Neural cell (in vitro differentiated cells): Measurements from ENCODE around the gene PEAK1. TPM values are rescaled to one million over a fixed set of nuclear protein-coding genes. Genes with fewer than 3 reads are reported as not detected.

ENCODE experiments used
- H2AFZ ChIP-seq: fragments of 200-600, 300-800 bp; sonication (generic), shearing (Covaris generic); 2 replicates; pipeline ENCODE4 v1.6.0; 2014; ENCODE audit warnings: low read depth, mild to moderate bottlenecking, antibody characterized with exemption, low read length, moderate library complexity
- H3F3A ChIP-seq: fragments of 200-600 bp; shearing (Covaris generic); 2 replicates; pipeline ENCODE4 v1.6.1; 2016; ENCODE audit warnings: mild to moderate bottlenecking, moderate library complexity, mixed read lengths, antibody characterized with exemption, low read length; ENCODE audit not compliant: insufficient read depth, poor library complexity, severe bottlenecking
- H3K27ac ChIP-seq: fragments of 200-600, 300-800 bp; sonication (generic), shearing (Covaris generic); 2 replicates; pipeline ENCODE4 v1.5.1; 2014; ENCODE audit warnings: mild to moderate bottlenecking, low read length, moderate library complexity
- H3K27me3 ChIP-seq: fragments of 300-800, 200-600 bp; sonication (generic), shearing (Covaris generic); 2 replicates; pipeline ENCODE4 v1.6.0; 2014; ENCODE audit warnings: mild to moderate bottlenecking, low read depth, low read length, moderate library complexity; ENCODE audit not compliant: insufficient read depth
- H3K36me3 ChIP-seq: fragments of 300-800, 200-600 bp; sonication (generic), shearing (Covaris generic); 2 replicates; pipeline ENCODE4 v1.5.1; 2014; ENCODE audit warnings: mild to moderate bottlenecking, antibody characterized with exemption, low read length, moderate library complexity; ENCODE audit not compliant: insufficient read depth
- H3K4me2 ChIP-seq: fragments of 300-800, 200-600 bp; sonication (generic), shearing (Covaris generic); 2 replicates; pipeline ENCODE4 v1.6.0; 2014; ENCODE audit warnings: mild to moderate bottlenecking, low read length
- H3K4me3 ChIP-seq: fragments of 300-800, 200-600 bp; sonication (generic), shearing (Covaris generic); 2 replicates; pipeline ENCODE4 v1.5.1; 2014; ENCODE audit warnings: mild to moderate bottlenecking, low read length, moderate library complexity
- H3K79me2 ChIP-seq: fragments of 200-600 bp; shearing (Covaris generic); replicated peaks from 2 replicates; pipeline ENCODE4 v1.6.0; 2014; ENCODE audit warnings: mild to moderate bottlenecking, low read length, moderate library complexity; ENCODE audit not compliant: insufficient read depth
- H3K9ac ChIP-seq: fragments of 300-800, 200-600 bp; sonication (generic), shearing (Covaris generic); 2 replicates; pipeline ENCODE4 v1.6.1; 2016; ENCODE audit warnings: mild to moderate bottlenecking, low read length, mixed read lengths
- H3K9me2 ChIP-seq: fragments of 200-600 bp; shearing (Covaris generic); 2 replicates; pipeline ENCODE4 v1.6.1; 2016; ENCODE audit warnings: mild to moderate bottlenecking, low read length, mixed read lengths; ENCODE audit not compliant: insufficient read depth
- H3K9me3 ChIP-seq: fragments of 200-600, 300-800 bp; sonication (generic), shearing (Covaris generic); 2 replicates; pipeline ENCODE4 v1.6.1; 2016; ENCODE audit warnings: mild to moderate bottlenecking, mixed run types, low read length, moderate library complexity, mixed read lengths
- H4K20me1 ChIP-seq: fragments of 200-600 bp; shearing (Covaris generic); 2 replicates; pipeline ENCODE4 v1.6.1; 2016; ENCODE audit warnings: mild to moderate bottlenecking, mixed run types; ENCODE audit not compliant: insufficient read depth
- EP300 ChIP-seq: fragments of 450-650 bp; conservative IDR thresholded peaks from 2 replicates; pipeline ENCODE4 v1.6.1; 2014; ENCODE audit warnings: antibody characterized with exemption, mild to moderate bottlenecking, moderate library complexity; ENCODE audit not compliant: poor library complexity, severe bottlenecking
- EZH2 ChIP-seq: fragments of 200-600, 300-800 bp; shearing (Covaris generic), sonication (generic); IDR thresholded peaks from 2 replicates; pipeline ENCODE4 v1.6.1; 2014; ENCODE audit warnings: antibody characterized with exemption, low read length, borderline replicate concordance, mild to moderate bottlenecking; ENCODE audit not compliant: insufficient read depth, poor library complexity, severe bottlenecking
- MXI1 ChIP-seq: fragments of 450-650 bp; conservative IDR thresholded peaks from 2 replicates; pipeline ENCODE4 v1.6.1; 2014; ENCODE audit warnings: antibody characterized with exemption, mild to moderate bottlenecking; ENCODE audit not compliant: poor library complexity, severe bottlenecking
- POLR2AphosphoS5 ChIP-seq: IDR thresholded peaks from 2 replicates; pipeline ENCODE4 v1.6.1; 2012
- RAD21 ChIP-seq: fragments of 450-650 bp; conservative IDR thresholded peaks from 2 replicates; pipeline ENCODE4 v1.6.1; 2014; ENCODE audit warnings: antibody characterized with exemption, mild to moderate bottlenecking, moderate library complexity
- SMC3 ChIP-seq: fragments of 450-650 bp; conservative IDR thresholded peaks from 2 replicates; pipeline ENCODE4 v1.6.1; 2014; ENCODE audit warnings: antibody characterized with exemption, mild to moderate bottlenecking, moderate library complexity; ENCODE audit not compliant: poor library complexity
- TAF1 ChIP-seq: IDR thresholded peaks from 2 replicates; pipeline ENCODE4 v1.6.1; 2012; ENCODE audit warnings: low read depth
- polyA plus RNA-seq: library from polyadenylated mRNA; depleted of rRNA; stranded (reverse); fragments of >200 nt; gene quantifications from 2 replicates; pipeline ENCODE4 v1.2.3, GENCODE V29; 2014
- TF ChIP-seq, protein P1 (sequence below): IDR thresholded peaks from 2 replicates; pipeline ENCODE4 v1.6.1; 2012; ENCODE audit warnings: borderline replicate concordance
- TF ChIP-seq, protein P2 (sequence below): fragments of 450-650 bp; IDR thresholded peaks from 2 replicates; pipeline ENCODE4 v1.5.1; 2014; ENCODE audit warnings: antibody characterized with exemption, mild to moderate bottlenecking, moderate library complexity; ENCODE audit not compliant: poor library complexity, severe bottlenecking

Gene PEAK1
- polyA plus RNA-seq, 1 donor from 2014 or later = 5.8 TPM

- H3K27ac ChIP-seq = no peak overlapping the region
- H3K4me2 ChIP-seq = no peak overlapping the region
- no peaks in the 10 kb centered on the region for H3K27me3 ChIP-seq
- H3K36me3 ChIP-seq = no peaks in the 10 kb centered on the region
- H3F3A ChIP-seq = no peaks in the 10 kb centered on the region
- H3K9me3 ChIP-seq = no peaks in the 10 kb centered on the region
- no peak overlapping the region for H2AFZ ChIP-seq
- no peak overlapping the region for H3K4me3 ChIP-seq
- no peaks in the 10 kb centered on the region for H3K9me2 ChIP-seq
- no peak for TF ChIP-seq POLR2AphosphoS5
- TF ChIP-seq, protein P1, sequence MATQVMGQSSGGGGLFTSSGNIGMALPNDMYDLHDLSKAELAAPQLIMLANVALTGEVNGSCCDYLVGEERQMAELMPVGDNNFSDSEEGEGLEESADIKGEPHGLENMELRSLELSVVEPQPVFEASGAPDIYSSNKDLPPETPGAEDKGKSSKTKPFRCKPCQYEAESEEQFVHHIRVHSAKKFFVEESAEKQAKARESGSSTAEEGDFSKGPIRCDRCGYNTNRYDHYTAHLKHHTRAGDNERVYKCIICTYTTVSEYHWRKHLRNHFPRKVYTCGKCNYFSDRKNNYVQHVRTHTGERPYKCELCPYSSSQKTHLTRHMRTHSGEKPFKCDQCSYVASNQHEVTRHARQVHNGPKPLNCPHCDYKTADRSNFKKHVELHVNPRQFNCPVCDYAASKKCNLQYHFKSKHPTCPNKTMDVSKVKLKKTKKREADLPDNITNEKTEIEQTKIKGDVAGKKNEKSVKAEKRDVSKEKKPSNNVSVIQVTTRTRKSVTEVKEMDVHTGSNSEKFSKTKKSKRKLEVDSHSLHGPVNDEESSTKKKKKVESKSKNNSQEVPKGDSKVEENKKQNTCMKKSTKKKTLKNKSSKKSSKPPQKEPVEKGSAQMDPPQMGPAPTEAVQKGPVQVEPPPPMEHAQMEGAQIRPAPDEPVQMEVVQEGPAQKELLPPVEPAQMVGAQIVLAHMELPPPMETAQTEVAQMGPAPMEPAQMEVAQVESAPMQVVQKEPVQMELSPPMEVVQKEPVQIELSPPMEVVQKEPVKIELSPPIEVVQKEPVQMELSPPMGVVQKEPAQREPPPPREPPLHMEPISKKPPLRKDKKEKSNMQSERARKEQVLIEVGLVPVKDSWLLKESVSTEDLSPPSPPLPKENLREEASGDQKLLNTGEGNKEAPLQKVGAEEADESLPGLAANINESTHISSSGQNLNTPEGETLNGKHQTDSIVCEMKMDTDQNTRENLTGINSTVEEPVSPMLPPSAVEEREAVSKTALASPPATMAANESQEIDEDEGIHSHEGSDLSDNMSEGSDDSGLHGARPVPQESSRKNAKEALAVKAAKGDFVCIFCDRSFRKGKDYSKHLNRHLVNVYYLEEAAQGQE = no peak
- TF ChIP-seq EZH2 = no peak
- TF ChIP-seq SMC3 = no peak
- no peak for TF ChIP-seq RAD21
- TF ChIP-seq, protein P2, sequence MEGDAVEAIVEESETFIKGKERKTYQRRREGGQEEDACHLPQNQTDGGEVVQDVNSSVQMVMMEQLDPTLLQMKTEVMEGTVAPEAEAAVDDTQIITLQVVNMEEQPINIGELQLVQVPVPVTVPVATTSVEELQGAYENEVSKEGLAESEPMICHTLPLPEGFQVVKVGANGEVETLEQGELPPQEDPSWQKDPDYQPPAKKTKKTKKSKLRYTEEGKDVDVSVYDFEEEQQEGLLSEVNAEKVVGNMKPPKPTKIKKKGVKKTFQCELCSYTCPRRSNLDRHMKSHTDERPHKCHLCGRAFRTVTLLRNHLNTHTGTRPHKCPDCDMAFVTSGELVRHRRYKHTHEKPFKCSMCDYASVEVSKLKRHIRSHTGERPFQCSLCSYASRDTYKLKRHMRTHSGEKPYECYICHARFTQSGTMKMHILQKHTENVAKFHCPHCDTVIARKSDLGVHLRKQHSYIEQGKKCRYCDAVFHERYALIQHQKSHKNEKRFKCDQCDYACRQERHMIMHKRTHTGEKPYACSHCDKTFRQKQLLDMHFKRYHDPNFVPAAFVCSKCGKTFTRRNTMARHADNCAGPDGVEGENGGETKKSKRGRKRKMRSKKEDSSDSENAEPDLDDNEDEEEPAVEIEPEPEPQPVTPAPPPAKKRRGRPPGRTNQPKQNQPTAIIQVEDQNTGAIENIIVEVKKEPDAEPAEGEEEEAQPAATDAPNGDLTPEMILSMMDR = no peak
- no peak for TF ChIP-seq TAF1
- no peak for TF ChIP-seq EP300
- TF ChIP-seq MXI1 = no peak
- H4K20me1 ChIP-seq = no peaks in the 10 kb centered on the region
- H3K79me2 ChIP-seq = no peaks in the 10 kb centered on the region
- no peak overlapping the region for H3K9ac ChIP-seq
These were observed 297.3 kb downstream of the PEAK1 start for GRCh38 chr15:77122576-77122975.

DNA sequence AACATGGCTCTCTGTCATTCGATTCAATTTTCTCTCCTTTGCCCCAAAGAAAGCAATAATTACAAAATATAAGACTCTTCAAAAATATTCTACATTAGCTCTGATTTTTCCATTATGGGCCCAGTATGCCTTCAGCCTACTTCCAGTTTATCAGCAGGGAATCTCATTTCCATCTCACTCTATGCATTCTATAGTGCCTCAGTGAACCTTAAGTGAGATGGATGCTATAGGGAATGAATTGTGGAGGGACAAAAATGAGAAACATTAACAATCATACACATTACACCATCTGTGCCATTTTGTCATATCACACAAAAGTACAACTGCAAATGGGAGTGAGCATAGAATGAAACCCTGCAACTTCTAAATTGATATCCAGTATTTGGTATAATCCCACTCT lies 298.3 kb downstream of the PEAK1 start:
- TF ChIP-seq, protein P2 = no peak
- TF ChIP-seq TAF1 (no peak), RAD21 (no peak), SMC3 (no peak), POLR2AphosphoS5 (no peak), EP300 (no peak), MXI1 (no peak), EZH2 (no peak)
- TF ChIP-seq, protein P1 = no peak
- H2AFZ ChIP-seq = no peak overlapping the region
- no peaks in the 10 kb centered on the region for H3K36me3 ChIP-seq
- H3K9me3 ChIP-seq = no peaks in the 10 kb centered on the region
- no peaks in the 10 kb centered on the region for H3K27me3 ChIP-seq
- no peak overlapping the region for H3K9ac ChIP-seq
- no peaks in the 10 kb centered on the region for H4K20me1 ChIP-seq
- no peaks in the 10 kb centered on the region for H3F3A ChIP-seq
- no peaks in the 10 kb centered on the region for H3K9me2 ChIP-seq
- no peaks in the 10 kb centered on the region for H3K79me2 ChIP-seq
- no peak overlapping the region for H3K27ac ChIP-seq
- H3K4me3 ChIP-seq = no peak overlapping the region
- H3K4me2 ChIP-seq = no peak overlapping the region
